ENCODE data around the gene MCCC1. TPM values are rescaled to one million over a fixed set of nuclear protein-coding genes. Genes with fewer than 3 reads are reported as not detected.

Gene MCCC1
- total RNA-seq, 4 donors from 2014 or later, result 26.4 to 37.3 (median 27.8) TPM

DNA sequence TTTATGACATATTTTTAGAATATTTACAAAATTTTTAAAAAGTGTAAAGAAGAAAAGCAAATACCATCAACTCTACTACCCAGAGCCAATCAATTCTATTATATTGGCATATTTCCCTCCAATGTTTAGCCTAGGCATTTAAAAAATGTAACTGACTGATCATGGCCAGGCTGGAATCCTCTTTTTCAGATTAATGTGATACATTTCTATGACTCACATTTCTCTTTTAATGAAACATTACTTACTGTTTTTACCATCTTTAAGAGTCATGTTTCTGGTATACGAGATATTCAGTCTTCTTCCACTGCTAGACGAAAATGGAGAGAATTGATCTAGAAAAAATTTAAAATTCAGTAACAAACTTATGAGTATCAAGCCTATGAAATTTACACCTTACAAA is 65.5 kb downstream of the MCCC1 start:
- Histone ChIP-seq H3K4me3 (no peak overlapping the region), H3K27ac (replicated peaks in 1 of 4) (no peak overlapping the region), H3K9me3 (peaks cover 0 to under 1% (median 0%) of the 10 kb centered on the region in 4 donors), H3K36me3 (peaks cover 37 to 98% (median 79%) of the 10 kb centered on the region in 4 donors), H3K27me3 (no peaks in the 10 kb centered on the region), H3K4me1 (no peaks in the 10 kb centered on the region)
- 86% methylated on average over 2 of the region's 2 CpGs for WGBS
- TF ChIP-seq POLR2A (IDR thresholded peaks at IDR 0.05; ENCODE audit: low read depth), result no peak
- TF ChIP-seq EP300 (IDR thresholded peaks at IDR 0.05), result no peak
- TF ChIP-seq, protein P1, sequence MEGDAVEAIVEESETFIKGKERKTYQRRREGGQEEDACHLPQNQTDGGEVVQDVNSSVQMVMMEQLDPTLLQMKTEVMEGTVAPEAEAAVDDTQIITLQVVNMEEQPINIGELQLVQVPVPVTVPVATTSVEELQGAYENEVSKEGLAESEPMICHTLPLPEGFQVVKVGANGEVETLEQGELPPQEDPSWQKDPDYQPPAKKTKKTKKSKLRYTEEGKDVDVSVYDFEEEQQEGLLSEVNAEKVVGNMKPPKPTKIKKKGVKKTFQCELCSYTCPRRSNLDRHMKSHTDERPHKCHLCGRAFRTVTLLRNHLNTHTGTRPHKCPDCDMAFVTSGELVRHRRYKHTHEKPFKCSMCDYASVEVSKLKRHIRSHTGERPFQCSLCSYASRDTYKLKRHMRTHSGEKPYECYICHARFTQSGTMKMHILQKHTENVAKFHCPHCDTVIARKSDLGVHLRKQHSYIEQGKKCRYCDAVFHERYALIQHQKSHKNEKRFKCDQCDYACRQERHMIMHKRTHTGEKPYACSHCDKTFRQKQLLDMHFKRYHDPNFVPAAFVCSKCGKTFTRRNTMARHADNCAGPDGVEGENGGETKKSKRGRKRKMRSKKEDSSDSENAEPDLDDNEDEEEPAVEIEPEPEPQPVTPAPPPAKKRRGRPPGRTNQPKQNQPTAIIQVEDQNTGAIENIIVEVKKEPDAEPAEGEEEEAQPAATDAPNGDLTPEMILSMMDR (IDR thresholded peaks at IDR 0.05), result no peak
- no peak for DNase-seq (ENCODE audit: extremely low spot score)
- intact Hi-C loops (cut with DNase I), result no loop called here

DNA sequence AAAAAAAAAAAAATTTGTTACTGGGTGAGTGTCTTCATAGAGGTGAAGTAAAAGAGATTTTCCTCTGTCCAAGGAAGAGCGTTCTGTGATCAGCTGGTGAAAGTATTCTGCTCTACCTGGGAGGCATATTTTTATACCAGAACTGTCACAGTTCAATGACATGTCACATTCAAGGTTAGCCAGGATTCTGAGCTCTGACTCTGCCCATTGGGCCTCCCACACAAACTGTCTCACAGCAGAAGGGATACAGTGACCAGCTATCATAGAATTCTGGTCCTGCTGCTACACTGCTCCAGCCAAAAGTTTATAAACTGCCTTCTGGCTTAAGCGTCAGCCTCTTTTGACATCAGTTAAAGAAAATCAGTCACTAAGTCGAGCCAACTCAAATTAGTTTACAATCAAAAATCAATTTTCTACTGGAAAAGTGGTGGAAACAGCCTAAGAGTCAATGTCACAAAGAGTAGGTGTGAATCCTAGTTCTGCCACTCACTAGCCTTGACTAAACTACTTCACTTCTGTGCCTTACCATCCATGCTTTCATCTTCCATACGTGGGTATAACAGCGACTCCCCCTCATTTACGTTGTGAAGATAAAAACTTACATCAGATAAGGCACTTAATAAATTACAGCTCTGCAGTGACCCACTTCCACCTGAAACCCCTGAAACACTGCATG is 66.3 kb downstream of the MCCC1 start:
- 94% methylated on average over 6 of the region's 6 CpGs for WGBS
- H3K27me3 ChIP-seq, result no peaks in the 10 kb centered on the region
- H3K4me1 ChIP-seq, result no peaks in the 10 kb centered on the region
- no peak for DNase-seq (ENCODE audit: extremely low spot score)
- H3K4me3 ChIP-seq, result no peak overlapping the region
- H3K36me3 ChIP-seq, result peaks cover 38 to 98% (median 79%) of the 10 kb centered on the region in 4 donors
- intact Hi-C loops (cut with DNase I), result no loop called here
- H3K27ac ChIP-seq (replicated peaks in 1 of 4), result no peak overlapping the region
- TF ChIP-seq EP300 (IDR thresholded peaks at IDR 0.05) (no peak), POLR2AphosphoS5 (IDR thresholded peaks at IDR 0.05) (no peak), POLR2A (IDR thresholded peaks at IDR 0.05; ENCODE audit: low read depth) (no peak)
- TF ChIP-seq, protein P1 (IDR thresholded peaks at IDR 0.05), result no peak
- H3K9me3 ChIP-seq, result peaks cover 0 to 8% (median under 1%) of the 10 kb centered on the region in 4 donors

DNA sequence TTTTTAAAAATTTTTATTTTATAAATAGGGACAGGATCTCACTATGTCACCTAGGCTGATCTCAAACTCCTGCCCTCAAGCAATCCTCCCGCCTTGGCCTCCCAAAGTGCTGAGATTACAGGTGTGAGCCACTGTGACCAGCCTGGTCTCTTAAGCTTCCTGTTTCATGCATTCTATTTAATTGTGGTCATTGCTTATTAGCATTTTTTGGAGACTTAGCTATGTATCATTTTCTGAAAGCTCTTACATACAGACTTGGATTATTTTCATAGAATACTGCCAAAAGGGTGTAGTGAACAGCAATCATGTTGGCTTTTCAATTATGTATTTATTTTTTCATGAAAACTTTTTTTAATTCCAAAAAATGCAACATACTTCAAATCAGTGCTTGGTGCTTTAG is 67.5 kb downstream of the MCCC1 start:
- H3K9me3 ChIP-seq, result peaks cover 0 to 8% (median 1%) of the 10 kb centered on the region in 4 donors
- no peak overlapping the region for H3K27ac ChIP-seq (replicated peaks in 1 of 4)
- TF ChIP-seq POLR2A (IDR thresholded peaks at IDR 0.05; ENCODE audit: low read depth), result no peak
- no peak for TF ChIP-seq POLR2AphosphoS5 (IDR thresholded peaks at IDR 0.05)
- TF ChIP-seq, protein P1 (IDR thresholded peaks at IDR 0.05), result no peak
- TF ChIP-seq EP300 (IDR thresholded peaks at IDR 0.05), result no peak
- no peaks in the 10 kb centered on the region for H3K27me3 ChIP-seq
- WGBS, result 100% methylated on average over 1 of the region's 1 CpG
- peaks cover 28 to 96% (median 75%) of the 10 kb centered on the region in 4 donors for H3K36me3 ChIP-seq
- no peaks in the 10 kb centered on the region for H3K4me1 ChIP-seq
- DNase-seq (ENCODE audit: extremely low spot score), result no peak
- intact Hi-C loops (cut with DNase I), result no loop called here
- H3K4me3 ChIP-seq, result no peak overlapping the region

DNA sequence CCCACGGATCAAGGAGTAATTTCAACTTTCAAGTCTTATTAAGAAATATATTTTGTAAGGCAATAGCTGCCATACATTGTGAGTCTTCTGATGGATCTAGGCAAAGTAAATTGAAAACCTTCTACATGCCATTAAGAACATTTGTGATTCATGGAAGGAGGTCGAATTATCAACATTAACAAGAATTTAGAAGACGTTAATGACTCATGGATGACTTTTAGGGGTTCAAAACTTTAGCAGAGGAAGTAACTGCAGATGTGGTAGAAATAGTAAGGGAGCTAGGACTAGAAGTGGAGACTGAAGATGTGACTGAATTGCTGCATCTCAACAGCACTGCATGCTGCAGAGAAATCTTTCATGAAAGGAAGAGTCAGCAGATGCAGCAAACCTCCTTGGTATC is 70.9 kb downstream of the MCCC1 start:
- Histone ChIP-seq H3K36me3 (peaks cover 36 to 96% (median 63%) of the 10 kb centered on the region in 4 donors), H3K27ac (replicated peaks in 1 of 4) (no peak overlapping the region), H3K4me1 (no peaks in the 10 kb centered on the region), H3K27me3 (no peaks in the 10 kb centered on the region), H3K9me3 (peaks cover 0 to 8% (median 1%) of the 10 kb centered on the region in 4 donors), H3K4me3 (no peak overlapping the region)
- TF ChIP-seq, protein P1 (IDR thresholded peaks at IDR 0.05), result no peak
- TF ChIP-seq EP300 (IDR thresholded peaks at IDR 0.05) (no peak), POLR2AphosphoS5 (IDR thresholded peaks at IDR 0.05) (no peak), POLR2A (IDR thresholded peaks at IDR 0.05; ENCODE audit: low read depth) (no peak)
- intact Hi-C loops (cut with DNase I), result no loop called here
- WGBS, result 95% methylated on average over 3 of the region's 3 CpGs
- no peak for DNase-seq (ENCODE audit: extremely low spot score)
